K562 (cell line): ENCODE data around the gene COQ8B. TPM values are rescaled to one million over a fixed set of nuclear protein-coding genes. Genes with fewer than 3 reads are reported as not detected.

ENCODE experiments used
- ATAC-seq: fragments of 200-7000 bp; cut with Tn5 transposase; 3 replicates; pipeline ENCODE4 v1.9.1; 2020; ENCODE audit warnings: moderate library complexity
- BruUV-seq: library from RNA; stranded (reverse); fragments of 400-500 nt; replicated peaks from 2 replicates; lab custom pipeline; 2021; lab: Mats Ljungman, UMichigan
- CTCF ChIA-PET: fragments of 300-600 bp; formaldehyde crosslinking; extraction: SDS; loops from one replicate; lab custom pipeline; 2021; ENCODE audit warnings: low intra/inter-chr PET ratio; lab: Yijun Ruan, JAX
- POLR2A ChIA-PET: fragments of 300-600, 350-650 bp; sonication (Branson Sonifier 250); formaldehyde crosslinking; extraction: SDS; loops from one replicate; lab custom pipeline; 2021; ENCODE audit warnings: antibody characterized with exemption, inconsistent platforms; lab: Yijun Ruan, JAX
- DNase-seq, 4 experiments: peaks; one replicate each; pipeline versions ENCODE4 v3.0.0 to v3.0.0-alpha.2; 2011 to 2018; ENCODE audit warnings: low spot score in 3 of 4, mixed read lengths in 3 of 4; ENCODE audit errors: extremely low read depth in 1 of 4
- FAIRE-seq: peaks from 2 replicates; lab custom pipeline; 2011; peaks lifted over from hg19 to GRCh38; lab: Jason Lieb, UNC
- H2AFZ ChIP-seq: 2 replicates; pipeline ENCODE4 v1.6.0; 2011; ENCODE audit warnings: low read depth, low read length, control low read depth, inconsistent platforms
- H3K27ac ChIP-seq: fragments of 200-600 bp; 3 replicates; pipeline ENCODE4 v1.8.0; 2011; ENCODE audit warnings: low read depth, mild to moderate bottlenecking, control low read depth, inconsistent platforms, low read length, moderate library complexity, mixed read lengths; ENCODE audit errors: extremely low read depth
- H3K27me3 ChIP-seq, 2 experiments: fragments of 300-600 bp in 1 of 2; 2 replicates in 1 of 2; 3 replicates in 1 of 2; pipeline versions ENCODE4 v1.6.0 to v1.8.0; 2011; ENCODE audit warnings: inconsistent platforms in 2 of 2, low read length in 2 of 2, mild to moderate bottlenecking in 1 of 2, mixed read lengths in 1 of 2, moderate library complexity in 1 of 2; ENCODE audit not compliant: control insufficient read depth in 2 of 2, insufficient read depth in 2 of 2
- H3K36me3 ChIP-seq: fragments of 300-600 bp; 3 replicates; pipeline ENCODE4 v1.8.0; 2011; ENCODE audit warnings: mild to moderate bottlenecking, low read length, inconsistent platforms; ENCODE audit not compliant: control insufficient read depth, insufficient read depth
- H3K4me1 ChIP-seq, 2 experiments: fragments of 200-600 bp in 1 of 2; replicated peaks in 1 of 2; 2 replicates in 1 of 2; 3 replicates in 1 of 2; pipeline versions ENCODE4 v1.5.1 to v1.8.0; 2011; ENCODE audit warnings: inconsistent platforms in 2 of 2, low read length in 2 of 2, mild to moderate bottlenecking in 1 of 2, mixed read lengths in 1 of 2, moderate library complexity in 1 of 2; ENCODE audit not compliant: control insufficient read depth in 2 of 2, insufficient read depth in 2 of 2
- H3K4me2 ChIP-seq: 2 replicates; pipeline ENCODE4 v1.6.1; 2011; ENCODE audit warnings: low read length, control low read depth, inconsistent platforms, mixed read lengths; ENCODE audit not compliant: insufficient read depth
- H3K4me3 ChIP-seq: fragments of 200-600 bp; sonication (generic), shearing (Covaris generic); 2 replicates; pipeline ENCODE4 v1.5.1; 2016; ENCODE audit warnings: control low read depth, inconsistent platforms
- H3K79me2 ChIP-seq: fragments of 200-600 bp; 3 replicates; pipeline ENCODE4 v1.8.0; 2011; ENCODE audit warnings: low read length, inconsistent platforms; ENCODE audit not compliant: control insufficient read depth, insufficient read depth
- H3K9ac ChIP-seq, 2 experiments: 2 replicates each; pipeline versions ENCODE4 v1.6.0 to v1.6.1; 2011; ENCODE audit warnings: low read depth in 2 of 2, low read length in 2 of 2, control low read depth in 1 of 2, inconsistent platforms in 1 of 2, mild to moderate bottlenecking in 1 of 2, mixed read lengths in 1 of 2; ENCODE audit not compliant: insufficient read depth in 1 of 2
- H3K9me1 ChIP-seq: one replicate; pipeline ENCODE4 v1.6.0; 2011; ENCODE audit warnings: inconsistent platforms, mild to moderate bottlenecking, low read length, moderate library complexity; ENCODE audit not compliant: control insufficient read depth, insufficient read depth
- H3K9me3 ChIP-seq: replicated peaks from 2 replicates; pipeline ENCODE4 v1.5.1; 2011; ENCODE audit warnings: low read depth, low read length, inconsistent platforms; ENCODE audit not compliant: control insufficient read depth, insufficient read depth
- H4K20me1 ChIP-seq: replicated peaks from 2 replicates; pipeline ENCODE4 v1.6.1; 2011; ENCODE audit warnings: low read length, inconsistent platforms, mixed read lengths; ENCODE audit not compliant: control insufficient read depth, insufficient read depth
- ATF7 ChIP-seq: fragments of 450-650 bp; IDR thresholded peaks from 2 replicates; pipeline ENCODE4 v1.7.1; 2014; ENCODE audit warnings: mild to moderate bottlenecking, moderate library complexity
- CC2D1A ChIP-seq: fragments of 450-650 bp; IDR thresholded peaks from 2 replicates; pipeline ENCODE4 v1.6.1; 2017; ENCODE audit warnings: mild to moderate bottlenecking
- CREB5 ChIP-seq: fragments of 250-450 bp; sonication (Bioruptor Pico); IDR thresholded peaks from 2 replicates; pipeline ENCODE4 v1.5.0; 2020; ENCODE audit warnings: mild to moderate bottlenecking
- HMGN3 ChIP-seq: IDR thresholded peaks from 2 replicates; pipeline ENCODE4 v1.6.1; 2011; ENCODE audit warnings: borderline replicate concordance, low read depth, mild to moderate bottlenecking, mixed read lengths, low read length; ENCODE audit not compliant: insufficient read length; ENCODE audit errors: extremely low read depth
- MAZ ChIP-seq, 2 experiments: fragments of 450-650 bp in 1 of 2; sonication (generic) in 1 of 2; formaldehyde crosslinking; IDR thresholded peaks in 1 of 2; conservative IDR thresholded peaks in 1 of 2; 2 replicates each; pipeline versions ENCODE4 v1.4.0 to v1.5.0; 2020; ENCODE audit warnings: mild to moderate bottlenecking in 1 of 2, missing genetic modification reagents in 1 of 2
- MYBL2 ChIP-seq, 2 experiments: fragments of 450-650 bp in 1 of 2; sonication (generic) in 1 of 2; formaldehyde crosslinking in 1 of 2; IDR thresholded peaks; 2 replicates each; pipeline versions ENCODE4 v1.6.1 to v1.8.1; 2017 to 2022; ENCODE audit warnings: borderline replicate concordance in 1 of 2, inconsistent platforms in 1 of 2, low read depth in 1 of 2, mild to moderate bottlenecking in 1 of 2, missing genetic modification reagents in 1 of 2, moderate library complexity in 1 of 2
- POLR2AphosphoS2 ChIP-seq: IDR thresholded peaks from 2 replicates; pipeline ENCODE4 v1.6.1; 2012; ENCODE audit warnings: low read length, improper control_type of control experiment
- POLR3G ChIP-seq: IDR thresholded peaks from 2 replicates; pipeline ENCODE4 v1.6.1; 2011; ENCODE audit not compliant: insufficient read length, insufficient replicate concordance; ENCODE audit errors: extremely low read depth
- SRF ChIP-seq, 2 experiments: fragments of 250-450, 450-650 bp in 1 of 2; sonication (Bioruptor Pico) in 1 of 2; sonication (generic) in 1 of 2; formaldehyde crosslinking; IDR thresholded peaks; 2 replicates each; pipeline versions ENCODE4 v1.5.0 to v1.5.1; 2020 to 2022; ENCODE audit warnings: mild to moderate bottlenecking in 1 of 2, missing genetic modification reagents in 1 of 2
- ZKSCAN8 ChIP-seq: fragments of 200-800 bp; sonication (Bioruptor generic); IDR thresholded peaks from 2 replicates; pipeline ENCODE4 v1.6.1; 2016; ENCODE audit warnings: missing genetic modification characterization, missing compliant biosample characterization
- ZNF143 ChIP-seq: sonication (generic); formaldehyde crosslinking; IDR thresholded peaks from 2 replicates; pipeline ENCODE4 v1.9.0; 2022; ENCODE audit warnings: mild to moderate bottlenecking, missing genetic modification reagents
- ZNF280B ChIP-seq: fragments of 250-450 bp; sonication (Bioruptor Pico); IDR thresholded peaks from 2 replicates; pipeline ENCODE4 v1.5.1; 2021; ENCODE audit warnings: mild to moderate bottlenecking
- ZNF609 ChIP-seq: sonication (generic); formaldehyde crosslinking; IDR thresholded peaks from 2 replicates; pipeline ENCODE4 v1.8.1; 2023; ENCODE audit warnings: missing genetic modification reagents, mild to moderate bottlenecking, borderline replicate concordance
- ZNF668 ChIP-seq: fragments of 250-450 bp; sonication (Bioruptor Pico); IDR thresholded peaks from 2 replicates; pipeline ENCODE4 v1.8.0; 2022; ENCODE audit warnings: mild to moderate bottlenecking, inconsistent platforms
- WGBS: fragments of 100-300 bp; shearing (Covaris generic); methylation state at CpG from one replicate; pipeline ENCODE4 v1.1.6; 2016; ENCODE audit warnings: low coverage, mixed read lengths; ENCODE audit not compliant: insufficient coverage; ENCODE audit errors: missing lambda C conversion rate; 5-methylcytosine and 5-hydroxymethylcytosine counted together
- in situ Hi-C: fragments of 300-500 bp; cut with MboI; formaldehyde crosslinking; loops from 4 replicates; pipeline ENCODE4 v1.15.0; 2018; ENCODE audit warnings: inconsistent platforms, mixed read lengths
- intact Hi-C: fragments of 100-400 bp; cut with micrococcal nuclease; formaldehyde crosslinking; loops from 2 replicates; pipeline ENCODE4 v1.14.2; 2022
- polyA plus RNA-seq, 8 experiments: library from polyadenylated mRNA; depleted of rRNA in 4 of 8; stranded (reverse) in 5 of 8; unstranded in 3 of 8; fragments of >200 nt; fragmentation: Nextera tagmentation in 2 of 8; fragmentation: Illumina TruSeq in 1 of 8; extraction: Ambion mirVana in 2 of 8; extraction: Trizol in 1 of 8; gene quantifications; 2 replicates each; pipeline versions ENCODE4 v1.2.1 to v1.2.3, GENCODE V29; 2011 to 2014; ENCODE audit warnings: inconsistent platforms in 1 of 8, missing spikeins in 1 of 8
- total RNA-seq, 7 experiments: library from RNA; depleted of rRNA in 6 of 7; stranded (reverse); fragments of >200 nt in 6 of 7; fragmentation: Illumina TruSeq in 2 of 7; extraction: Trizol in 2 of 7; gene quantifications; 2 replicates each; pipeline versions ENCODE4 v1.2.1 to v1.2.3, GENCODE V29; 2011 to 2021; ENCODE audit warnings: low replicate concordance in 1 of 7

COQ8B gene
- total and polyA plus RNA-seq, 9 of the 15 experiments (the other 6 are each of a cell fraction or from before 2014, with no cell fraction given) = 0.41 to 32.3 (median 12.9) TPM

GRCh38 chr19:40695881-40696280 is 20.8 kb downstream of the COQ8B start:
- Histone ChIP-seq H3K79me2 (peaks cover 3% of the 10 kb centered on the region; the same call in 1 of the 3 replicates), H3K4me3 (no peak overlapping the region), H3K9me3 (no peaks in the 10 kb centered on the region), H3K9me1 (no peaks in the 10 kb centered on the region), H3K36me3 (peaks cover 20% of the 10 kb centered on the region; the same call in 2 of the 3 replicates), H3K4me1 (peaks cover 15 to 27% of the 10 kb centered on the region in 2 experiments), H3K27me3 (no peaks in the 10 kb centered on the region), H3K27ac (no peak overlapping the region), H4K20me1 (no peaks in the 10 kb centered on the region), H3K9ac (no peak overlapping the region), H2AFZ (no peak overlapping the region), H3K4me2 (no peak overlapping the region)
- DNase-seq (no peak), FAIRE-seq (no peak), ATAC-seq (no peak)
- in situ Hi-C loops = no loop called here
- BruUV-seq = no TSS peak
- WGBS = 83% methylated on average over 5 of the region's 5 CpGs
- ChIA-PET CTCF (no interaction called here), POLR2A (no interaction called here)
- no peak for TF ChIP-seq CC2D1A
- TF ChIP-seq POLR3G = no peak
- TF ChIP-seq ZNF609 (CRISPR knock-in tag) = no peak
- TF ChIP-seq ZKSCAN8 (CRISPR knock-in tag) = no peak
- TF ChIP-seq ZNF668 = no peak
- no peak for TF ChIP-seq MYBL2 (IDR thresholded peaks at IDR 0.05; ENCODE audit: low read depth)
- TF ChIP-seq MYBL2 (CRISPR knock-in tag; IDR thresholded peaks at IDR 0.05; ENCODE audit: borderline replicate concordance) = no peak
- no peak for TF ChIP-seq HMGN3
- no peak for TF ChIP-seq ZNF280B (CRISPR knock-in tag)
- TF ChIP-seq POLR2AphosphoS2 = no peak
- TF ChIP-seq SRF (CRISPR knock-in tag; IDR thresholded peaks at IDR 0.05) = no peak
- no peak for TF ChIP-seq MAZ (CRISPR knock-in tag; conservative IDR thresholded peaks at IDR 0.05 in 1 of 2, IDR thresholded peaks at IDR 0.05 in 1 of 2)
- TF ChIP-seq CREB5 (CRISPR knock-in tag) = no peak
- no peak for TF ChIP-seq ATF7
- no peak for TF ChIP-seq ZNF143
- intact Hi-C loops = no loop called here
